GM13976 (cell line): ENCODE results near the gene P2RY1.
A peak's percentile ranks its signal among the peaks of the same experiment; 100 is the strongest.

Source experiments
- DNase-seq: peaks from one replicate; pipeline ENCODE4 v3.0.0; 2012; ENCODE audit warnings: low spot score
- in situ Hi-C: fragments of 300-500 bp; cut with MboI; formaldehyde crosslinking; loops from one replicate; pipeline ENCODE4 v1.12.0; 2022; ENCODE audit warnings: low sequenced_read_pairs, mixed read lengths, inconsistent platforms; ENCODE audit not compliant: unreplicated experiment
- TF ChIP-seq, protein P1 (sequence below): IDR thresholded peaks from 2 replicates; pipeline ENCODE4 v1.5.1; 2012; ENCODE audit warnings: borderline replicate concordance, mild to moderate bottlenecking; ENCODE audit not compliant: insufficient read depth; ENCODE audit errors: extremely low read depth, missing control alignments, control extremely low read depth

The P2RY1 gene, protein sequence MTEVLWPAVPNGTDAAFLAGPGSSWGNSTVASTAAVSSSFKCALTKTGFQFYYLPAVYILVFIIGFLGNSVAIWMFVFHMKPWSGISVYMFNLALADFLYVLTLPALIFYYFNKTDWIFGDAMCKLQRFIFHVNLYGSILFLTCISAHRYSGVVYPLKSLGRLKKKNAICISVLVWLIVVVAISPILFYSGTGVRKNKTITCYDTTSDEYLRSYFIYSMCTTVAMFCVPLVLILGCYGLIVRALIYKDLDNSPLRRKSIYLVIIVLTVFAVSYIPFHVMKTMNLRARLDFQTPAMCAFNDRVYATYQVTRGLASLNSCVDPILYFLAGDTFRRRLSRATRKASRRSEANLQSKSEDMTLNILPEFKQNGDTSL

DNA sequence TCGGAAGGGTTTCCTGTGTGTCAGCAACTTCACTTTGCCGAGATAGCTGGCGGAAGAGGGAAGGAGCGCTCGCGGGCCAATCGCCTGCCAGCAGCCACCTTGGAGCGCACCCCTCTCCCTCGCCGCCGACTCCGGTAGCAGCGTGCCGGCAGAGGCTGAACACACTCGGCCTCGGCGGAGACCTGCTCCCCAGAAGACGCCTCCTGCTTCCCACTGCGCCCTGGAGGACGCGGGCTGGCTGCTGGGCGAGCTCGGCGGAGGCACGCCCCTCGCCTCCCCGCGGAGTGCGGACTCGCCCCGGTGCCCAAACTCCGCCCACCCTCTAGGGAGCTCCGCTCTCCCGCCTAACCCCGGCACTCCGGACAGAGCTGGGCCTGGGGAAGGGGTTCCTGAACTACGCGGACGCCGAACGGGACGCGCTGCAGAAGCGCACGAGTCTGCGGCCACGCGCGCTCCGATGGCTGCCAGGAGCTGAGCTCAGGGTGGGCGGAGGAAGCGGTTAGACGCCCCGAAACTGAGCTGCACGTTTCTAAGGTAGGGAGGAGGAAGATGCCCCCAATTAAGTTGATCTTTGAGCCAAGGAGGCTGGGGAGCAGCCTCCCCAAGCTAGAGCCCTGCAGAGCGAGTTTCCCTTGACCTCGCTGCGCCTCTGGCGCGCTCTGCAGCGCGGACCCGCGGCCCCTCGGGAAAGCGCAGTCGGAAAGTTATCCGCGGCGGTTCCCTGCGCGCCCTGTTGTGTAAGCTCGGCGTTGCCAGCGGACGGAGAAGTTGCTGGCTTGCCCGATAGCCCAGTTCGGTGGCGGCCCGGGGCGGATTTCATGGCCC lies at the start of gene P2RY1:
Gene P2RY1, plus strand, starts transcription at position 356 of the 825 bp plus-strand sequence. CDS start 652 bp downstream, outside the sequence.
- DNase-seq, result peak; percentile 84
- TF ChIP-seq, protein P1, sequence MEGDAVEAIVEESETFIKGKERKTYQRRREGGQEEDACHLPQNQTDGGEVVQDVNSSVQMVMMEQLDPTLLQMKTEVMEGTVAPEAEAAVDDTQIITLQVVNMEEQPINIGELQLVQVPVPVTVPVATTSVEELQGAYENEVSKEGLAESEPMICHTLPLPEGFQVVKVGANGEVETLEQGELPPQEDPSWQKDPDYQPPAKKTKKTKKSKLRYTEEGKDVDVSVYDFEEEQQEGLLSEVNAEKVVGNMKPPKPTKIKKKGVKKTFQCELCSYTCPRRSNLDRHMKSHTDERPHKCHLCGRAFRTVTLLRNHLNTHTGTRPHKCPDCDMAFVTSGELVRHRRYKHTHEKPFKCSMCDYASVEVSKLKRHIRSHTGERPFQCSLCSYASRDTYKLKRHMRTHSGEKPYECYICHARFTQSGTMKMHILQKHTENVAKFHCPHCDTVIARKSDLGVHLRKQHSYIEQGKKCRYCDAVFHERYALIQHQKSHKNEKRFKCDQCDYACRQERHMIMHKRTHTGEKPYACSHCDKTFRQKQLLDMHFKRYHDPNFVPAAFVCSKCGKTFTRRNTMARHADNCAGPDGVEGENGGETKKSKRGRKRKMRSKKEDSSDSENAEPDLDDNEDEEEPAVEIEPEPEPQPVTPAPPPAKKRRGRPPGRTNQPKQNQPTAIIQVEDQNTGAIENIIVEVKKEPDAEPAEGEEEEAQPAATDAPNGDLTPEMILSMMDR, result peak; percentile 58
- in situ Hi-C loops, result no loop called here

DNA sequence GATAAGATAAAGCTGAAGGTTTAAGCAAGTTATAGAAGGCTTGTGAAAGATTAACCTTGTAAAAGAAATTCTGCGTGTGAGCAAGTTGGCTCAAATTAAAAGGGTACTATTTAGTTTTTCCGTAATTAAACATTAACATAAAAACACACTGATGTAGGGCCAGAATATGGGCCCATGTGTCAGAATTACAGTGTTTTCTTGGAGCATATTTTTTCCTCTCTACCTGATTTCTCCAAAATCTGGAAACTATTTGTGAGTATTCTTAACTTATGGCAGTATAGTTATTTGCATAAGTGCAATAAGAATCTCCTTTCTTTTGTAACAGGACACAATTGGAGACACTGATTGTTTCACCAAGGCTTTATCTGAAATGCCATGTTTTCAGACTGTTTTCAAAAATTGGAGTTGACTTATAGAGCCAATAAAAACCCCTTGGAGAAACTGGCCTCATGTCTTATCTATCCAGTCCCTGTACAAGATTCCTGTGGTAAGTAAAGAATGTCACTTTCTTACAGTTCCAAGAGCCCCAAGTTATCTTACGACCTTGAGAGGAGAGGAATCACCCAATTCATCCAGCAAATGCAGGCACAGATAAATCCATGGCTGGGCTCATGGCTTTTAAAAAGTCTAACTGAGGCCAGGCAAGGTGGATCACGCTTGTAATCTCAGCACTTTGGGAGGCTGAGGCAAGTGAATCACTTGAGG lies 47.8 kb upstream of the P2RY1 start:
- TF ChIP-seq, protein P1, result no peak
- no peak for DNase-seq
- in situ Hi-C loops, result no loop called here

DNA sequence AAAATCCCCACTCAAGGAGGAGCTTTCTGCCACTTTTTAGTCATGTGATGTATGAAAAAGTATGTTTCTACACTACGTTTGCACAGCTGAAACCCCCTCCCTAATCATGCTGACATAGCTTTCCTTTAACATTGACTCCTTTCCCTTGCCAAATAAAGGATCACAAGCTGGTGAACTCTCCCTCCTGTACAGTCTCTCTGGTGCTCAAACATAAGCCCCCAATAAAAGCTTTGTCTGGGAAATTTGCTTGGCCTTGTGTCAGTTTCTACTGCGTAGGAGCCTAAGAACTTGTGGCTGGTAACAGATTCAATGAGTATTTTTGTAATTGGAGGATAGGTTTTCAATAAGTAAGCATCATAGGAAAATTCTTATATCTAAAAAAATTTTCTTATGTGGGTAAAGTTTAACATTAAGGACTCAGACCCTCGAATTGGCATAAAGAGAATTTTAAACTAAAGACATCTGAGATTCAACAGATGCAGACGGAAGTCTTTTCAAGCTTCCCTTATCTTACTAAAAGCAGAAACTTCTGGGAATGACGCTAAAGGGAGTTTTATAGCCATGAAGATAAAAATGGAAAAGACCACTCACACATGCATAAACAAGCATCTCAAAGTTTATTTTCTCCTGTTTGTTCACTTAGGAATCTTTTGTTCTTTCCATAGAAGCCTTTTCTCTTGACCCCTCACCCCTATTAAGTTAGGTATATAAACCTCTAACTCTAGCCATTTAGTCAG lies 44.1 kb upstream of the P2RY1 start:
- in situ Hi-C loops, result no loop called here
- TF ChIP-seq, protein P1, result no peak
- DNase-seq, result no peak

DNA sequence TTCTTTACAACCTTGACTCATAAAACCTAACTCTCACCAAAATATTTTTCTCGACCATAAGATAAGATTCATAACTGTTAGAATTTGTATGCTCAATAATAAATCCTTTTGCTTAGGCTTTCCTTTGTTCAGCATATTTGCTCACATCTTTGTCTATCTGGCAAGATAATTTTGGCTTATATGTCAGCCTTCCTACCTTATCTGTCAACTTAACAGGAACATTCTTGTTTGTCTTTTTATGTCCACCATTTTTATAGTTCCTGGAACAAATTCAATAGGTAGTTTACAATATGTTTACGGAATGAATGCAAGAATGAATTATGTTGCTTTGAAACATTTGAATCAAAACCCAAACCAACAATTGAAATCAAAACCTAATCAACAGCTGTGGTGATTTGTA lies 41.0 kb upstream of the P2RY1 start:
- TF ChIP-seq, protein P1, result no peak
- DNase-seq, result no peak
- in situ Hi-C loops, result no loop called here

DNA sequence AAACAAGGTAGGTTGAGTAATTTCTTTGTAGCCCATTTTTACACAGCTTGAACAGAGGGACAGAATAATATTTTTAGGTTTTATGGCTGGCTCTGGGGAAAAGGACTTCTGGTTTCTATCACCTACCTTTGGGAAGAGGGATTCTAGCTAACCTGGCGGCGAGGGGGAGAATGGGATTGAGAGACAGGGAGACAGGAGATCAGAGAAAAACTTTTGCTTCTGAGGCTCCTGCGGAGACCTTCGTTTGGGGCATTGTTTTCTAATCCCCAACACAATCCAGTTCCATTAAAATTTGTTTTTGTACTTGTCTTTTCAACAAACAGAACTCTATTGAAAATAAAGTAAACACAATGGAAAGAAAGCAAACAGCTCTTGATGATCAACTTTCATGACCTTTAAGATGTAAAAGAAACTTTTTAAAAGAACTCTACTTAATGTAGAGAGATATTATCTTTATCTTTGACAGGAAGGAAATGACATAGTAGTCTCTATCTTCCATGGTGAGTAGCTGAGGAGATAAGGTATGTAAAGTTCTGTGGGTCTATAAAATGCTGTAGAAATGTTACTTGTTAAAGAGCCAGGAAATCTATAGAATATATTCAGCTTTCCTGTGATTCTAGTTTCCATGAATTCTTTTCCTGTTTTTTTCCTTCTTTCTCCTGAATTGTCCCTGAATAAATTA lies 37.0 kb upstream of the P2RY1 start:
- TF ChIP-seq, protein P1, result no peak
- no peak for DNase-seq
- in situ Hi-C loops, result no loop called here
